ENCODE measurements around the gene HSD11B1. TPM values are rescaled to one million over a fixed set of nuclear protein-coding genes. Genes with fewer than 3 reads are reported as not detected.

Gene HSD11B1
- total RNA-seq, 2 donors from 2014 or later, result 3.7 to 17.2 TPM

DNA sequence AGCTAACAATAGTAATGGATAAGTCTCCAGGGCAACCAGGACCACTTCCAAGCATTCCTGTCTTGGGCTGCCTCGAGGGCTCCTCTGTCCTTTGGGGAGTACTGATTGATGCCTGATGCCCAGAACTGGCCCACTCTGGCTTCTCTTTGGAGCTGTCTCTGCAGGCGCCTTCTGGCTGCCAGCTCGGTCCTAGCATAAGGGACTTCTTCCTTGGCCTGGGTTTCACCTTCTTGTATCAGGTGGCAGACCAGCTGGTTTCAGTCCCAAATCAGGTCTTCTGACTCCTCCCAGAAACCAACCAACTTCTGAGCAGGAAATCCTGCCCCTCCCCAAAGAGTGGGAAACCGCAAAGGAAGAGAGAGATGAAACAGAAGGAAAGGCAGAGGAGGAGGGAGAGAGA lies 18.8 kb upstream of the HSD11B1 start:
- no peak overlapping the region for H3K27ac ChIP-seq
- H3K27me3 ChIP-seq, result no peaks in the 10 kb centered on the region
- no peak for DNase-seq (ENCODE audit: low spot score)
- H3K4me1 ChIP-seq, result peaks cover 0 to 33% of the 10 kb centered on the region in 2 donors
- H3K9me3 ChIP-seq, result no peaks in the 10 kb centered on the region
- no peaks in the 10 kb centered on the region for H3K36me3 ChIP-seq
- no peak overlapping the region for H3K4me3 ChIP-seq
- TF ChIP-seq, protein P1, sequence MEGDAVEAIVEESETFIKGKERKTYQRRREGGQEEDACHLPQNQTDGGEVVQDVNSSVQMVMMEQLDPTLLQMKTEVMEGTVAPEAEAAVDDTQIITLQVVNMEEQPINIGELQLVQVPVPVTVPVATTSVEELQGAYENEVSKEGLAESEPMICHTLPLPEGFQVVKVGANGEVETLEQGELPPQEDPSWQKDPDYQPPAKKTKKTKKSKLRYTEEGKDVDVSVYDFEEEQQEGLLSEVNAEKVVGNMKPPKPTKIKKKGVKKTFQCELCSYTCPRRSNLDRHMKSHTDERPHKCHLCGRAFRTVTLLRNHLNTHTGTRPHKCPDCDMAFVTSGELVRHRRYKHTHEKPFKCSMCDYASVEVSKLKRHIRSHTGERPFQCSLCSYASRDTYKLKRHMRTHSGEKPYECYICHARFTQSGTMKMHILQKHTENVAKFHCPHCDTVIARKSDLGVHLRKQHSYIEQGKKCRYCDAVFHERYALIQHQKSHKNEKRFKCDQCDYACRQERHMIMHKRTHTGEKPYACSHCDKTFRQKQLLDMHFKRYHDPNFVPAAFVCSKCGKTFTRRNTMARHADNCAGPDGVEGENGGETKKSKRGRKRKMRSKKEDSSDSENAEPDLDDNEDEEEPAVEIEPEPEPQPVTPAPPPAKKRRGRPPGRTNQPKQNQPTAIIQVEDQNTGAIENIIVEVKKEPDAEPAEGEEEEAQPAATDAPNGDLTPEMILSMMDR (IDR thresholded peaks at IDR 0.05), result no peak

DNA sequence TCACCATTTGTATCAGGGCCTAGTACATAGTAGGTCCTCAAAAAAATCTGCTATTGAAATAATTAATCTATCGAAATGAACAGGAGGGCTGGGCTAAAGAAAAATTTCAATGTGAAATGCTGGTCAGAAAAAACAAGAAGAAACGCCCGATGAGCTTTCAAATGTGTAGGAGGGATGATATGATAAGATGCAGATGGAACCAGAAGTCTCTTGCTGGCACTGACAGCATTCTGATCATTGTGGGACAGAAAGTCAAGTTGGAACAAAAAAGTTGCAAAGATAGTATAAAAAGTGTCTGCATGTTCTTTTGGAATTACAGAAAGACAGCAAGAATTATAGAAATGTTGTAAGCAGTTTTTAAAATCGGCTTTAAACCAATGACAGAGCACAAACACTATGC lies 18.3 kb upstream of the HSD11B1 start:
- DNase-seq (ENCODE audit: low spot score), result no peak
- TF ChIP-seq, protein P1 (IDR thresholded peaks at IDR 0.05), result no peak

DNA sequence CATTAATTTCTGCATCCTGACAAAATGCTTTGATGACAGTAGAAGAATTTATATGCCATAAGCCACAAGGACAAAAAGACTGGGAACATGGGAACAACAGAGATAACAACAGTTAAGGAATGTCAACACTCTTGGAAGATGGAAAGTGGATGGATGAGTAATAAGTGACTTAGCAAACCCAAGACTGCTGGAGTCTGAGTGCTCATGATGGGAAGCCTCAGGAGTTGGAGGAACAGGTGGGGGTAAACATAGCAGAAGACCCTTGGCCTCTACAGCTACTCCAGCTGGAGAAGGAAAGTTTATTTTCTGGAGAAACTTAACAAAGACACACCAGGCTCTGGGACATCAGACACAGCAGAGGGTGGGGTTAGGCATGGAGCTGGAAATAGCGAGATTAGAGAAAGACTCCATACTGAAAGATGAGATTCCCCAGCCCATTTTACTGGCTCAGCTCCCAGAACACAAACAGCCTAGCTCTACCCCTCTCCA lies 15.9 kb upstream of the HSD11B1 start:
- Histone ChIP-seq H3K9me3 (no peaks in the 10 kb centered on the region), H3K36me3 (no peaks in the 10 kb centered on the region), H3K27me3 (no peaks in the 10 kb centered on the region), H3K4me3 (no peak overlapping the region), H3K4me1 (peaks cover 0 to 42% of the 10 kb centered on the region in 2 donors), H3K27ac (peak overlapping the region in 1 of 2 donors; percentile 47)
- DNase-seq (ENCODE audit: low spot score), result no peak
- TF ChIP-seq, protein P1 (IDR thresholded peaks at IDR 0.05), result no peak

More for the DNA sequence above, 18.3 kb upstream of the HSD11B1 start:
- Histone ChIP-seq H3K27ac (peak overlapping the region in 1 of 2 donors; percentile 39), H3K36me3 (no peaks in the 10 kb centered on the region), H3K4me3 (no peak overlapping the region), H3K4me1 (peaks cover 0 to 33% of the 10 kb centered on the region in 2 donors), H3K9me3 (no peaks in the 10 kb centered on the region), H3K27me3 (no peaks in the 10 kb centered on the region)

DNA sequence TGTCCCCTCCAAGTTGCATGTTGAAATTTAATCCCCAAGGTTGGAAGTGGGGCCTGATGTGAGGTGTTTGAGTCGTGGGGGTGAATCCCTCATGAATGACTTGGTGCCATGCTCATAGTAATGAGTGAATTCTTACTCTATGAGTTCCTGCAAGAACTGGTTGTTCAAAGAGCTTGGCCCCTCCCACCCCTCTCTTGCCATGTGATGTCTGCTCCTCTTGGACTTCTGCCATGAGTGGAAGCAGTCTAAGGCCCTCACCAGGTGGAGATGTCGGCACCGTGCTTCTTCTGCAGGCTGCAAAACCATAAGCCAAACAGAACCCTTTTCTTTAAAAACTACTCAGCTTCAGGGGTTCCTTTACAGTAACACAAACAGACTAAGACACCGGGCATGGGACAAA lies 15.2 kb upstream of the HSD11B1 start:
- H3K27ac ChIP-seq, result no peak overlapping the region
- peaks cover 0 to 42% of the 10 kb centered on the region in 2 donors for H3K4me1 ChIP-seq

DNA sequence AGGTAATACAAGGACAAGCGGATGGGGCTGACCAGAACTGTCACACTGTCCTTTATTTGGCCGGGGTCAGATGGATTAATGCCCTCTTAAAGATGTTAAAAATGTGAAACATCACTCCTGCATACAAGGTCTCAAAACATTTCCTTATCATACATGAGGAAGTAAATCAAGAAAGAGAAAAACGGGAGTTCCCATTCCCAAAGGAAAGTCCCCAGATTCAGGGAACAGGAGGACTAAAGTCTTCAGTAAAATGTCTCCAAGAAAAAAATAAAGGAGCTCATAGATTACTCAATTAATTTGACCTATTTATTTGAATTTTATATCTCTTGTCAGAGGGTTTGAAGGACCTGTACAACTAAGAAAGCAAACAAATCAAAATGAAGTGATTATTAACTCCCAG lies 13.4 kb upstream of the HSD11B1 start:
- no peak for DNase-seq (ENCODE audit: low spot score)
- H3K27me3 ChIP-seq, result no peaks in the 10 kb centered on the region
- H3K27ac ChIP-seq, result no peak overlapping the region
- peaks cover 0 to 37% of the 10 kb centered on the region in 2 donors for H3K4me1 ChIP-seq
- TF ChIP-seq, protein P1 (IDR thresholded peaks at IDR 0.05), result no peak
- H3K36me3 ChIP-seq, result no peaks in the 10 kb centered on the region
- no peaks in the 10 kb centered on the region for H3K9me3 ChIP-seq
- H3K4me3 ChIP-seq, result no peak overlapping the region

More for the DNA sequence above, 15.2 kb upstream of the HSD11B1 start:
- H3K4me3 ChIP-seq, result no peak overlapping the region
- no peak for DNase-seq (ENCODE audit: low spot score)
- H3K27me3 ChIP-seq, result no peaks in the 10 kb centered on the region
- TF ChIP-seq, protein P1 (IDR thresholded peaks at IDR 0.05), result no peak
- no peaks in the 10 kb centered on the region for H3K9me3 ChIP-seq
- H3K36me3 ChIP-seq, result no peaks in the 10 kb centered on the region

DNA sequence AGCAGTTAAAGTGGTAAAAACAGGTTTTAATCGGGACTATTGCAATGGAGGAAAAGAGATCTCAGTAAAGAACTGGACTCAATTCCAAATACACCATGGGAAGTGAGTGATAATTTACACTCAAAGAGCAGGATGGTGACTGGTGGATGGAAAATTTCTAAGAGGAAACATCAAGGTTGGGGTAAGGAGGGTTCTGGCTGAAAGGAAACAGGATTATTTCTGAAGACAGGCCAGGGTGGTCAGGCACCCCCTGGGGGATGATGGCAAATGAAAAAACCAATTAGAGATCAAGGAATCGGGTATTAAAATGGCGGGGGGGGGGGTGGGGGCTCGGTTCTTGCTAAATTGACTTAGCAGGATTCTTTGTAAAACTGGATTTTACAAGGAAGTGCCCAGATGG lies 12.3 kb upstream of the HSD11B1 start:
- DNase-seq (ENCODE audit: low spot score), result no peak
- Histone ChIP-seq H3K27ac (peak overlapping the region; percentile 14 to 48), H3K4me3 (no peak overlapping the region), H3K36me3 (no peaks in the 10 kb centered on the region), H3K9me3 (no peaks in the 10 kb centered on the region), H3K27me3 (no peaks in the 10 kb centered on the region), H3K4me1 (peaks cover 0 to 34% of the 10 kb centered on the region in 2 donors)
- TF ChIP-seq, protein P1 (IDR thresholded peaks at IDR 0.05), result no peak

Data from right atrium auricular region (tissue), 2 donors.